NB4 (cell line): Measurements from ENCODE around the gene LIF.

Experiments
- DNase-seq: peaks from one replicate; pipeline ENCODE4 v3.0.0; 2010; ENCODE audit warnings: low read depth
- H3K4me3 ChIP-seq: one replicate; pipeline ENCODE4 v1.5.1; 2011; ENCODE audit warnings: mild to moderate bottlenecking, low read depth, low read length, moderate library complexity
- MYC ChIP-seq: IDR thresholded peaks from 2 replicates; pipeline ENCODE4 v1.6.1; 2011; ENCODE audit warnings: low read depth, low read length
- POLR2A ChIP-seq: IDR thresholded peaks from 2 replicates; pipeline ENCODE4 v1.6.1; 2011; ENCODE audit warnings: mild to moderate bottlenecking; ENCODE audit not compliant: insufficient read length; ENCODE audit errors: extremely low read depth
- TF ChIP-seq, protein P1 (sequence below): IDR thresholded peaks from one replicate; pipeline ENCODE4 v1.5.1; 2012; ENCODE audit warnings: low read depth, low read length
- TF ChIP-seq, protein P2 (sequence below): IDR thresholded peaks from 2 replicates; pipeline ENCODE4 v1.6.1; 2011; ENCODE audit warnings: low read depth, low read length

LIF gene

DNA sequence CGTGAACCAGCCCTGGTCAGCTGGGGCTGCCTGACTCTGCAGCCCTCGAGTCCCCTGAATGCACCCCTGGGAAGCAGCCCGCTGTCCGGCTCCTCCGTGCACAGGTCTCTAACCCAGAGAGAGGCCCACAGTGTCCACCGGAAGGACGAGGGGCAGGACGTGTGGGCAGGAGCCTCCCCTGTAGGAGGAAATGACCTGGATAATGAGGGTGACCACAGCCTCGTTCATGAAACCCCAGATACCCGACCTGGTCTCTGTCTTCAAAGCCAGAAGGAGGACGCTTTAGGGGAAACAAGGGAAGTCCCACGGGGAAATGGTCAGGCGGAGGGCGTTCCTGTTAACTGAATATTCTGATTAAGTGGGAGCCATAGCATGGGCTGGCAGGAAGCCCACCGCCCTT, 23.3 kb downstream of the LIF start:
- TF ChIP-seq POLR2A (no peak), MYC (no peak)
- TF ChIP-seq, protein P1, sequence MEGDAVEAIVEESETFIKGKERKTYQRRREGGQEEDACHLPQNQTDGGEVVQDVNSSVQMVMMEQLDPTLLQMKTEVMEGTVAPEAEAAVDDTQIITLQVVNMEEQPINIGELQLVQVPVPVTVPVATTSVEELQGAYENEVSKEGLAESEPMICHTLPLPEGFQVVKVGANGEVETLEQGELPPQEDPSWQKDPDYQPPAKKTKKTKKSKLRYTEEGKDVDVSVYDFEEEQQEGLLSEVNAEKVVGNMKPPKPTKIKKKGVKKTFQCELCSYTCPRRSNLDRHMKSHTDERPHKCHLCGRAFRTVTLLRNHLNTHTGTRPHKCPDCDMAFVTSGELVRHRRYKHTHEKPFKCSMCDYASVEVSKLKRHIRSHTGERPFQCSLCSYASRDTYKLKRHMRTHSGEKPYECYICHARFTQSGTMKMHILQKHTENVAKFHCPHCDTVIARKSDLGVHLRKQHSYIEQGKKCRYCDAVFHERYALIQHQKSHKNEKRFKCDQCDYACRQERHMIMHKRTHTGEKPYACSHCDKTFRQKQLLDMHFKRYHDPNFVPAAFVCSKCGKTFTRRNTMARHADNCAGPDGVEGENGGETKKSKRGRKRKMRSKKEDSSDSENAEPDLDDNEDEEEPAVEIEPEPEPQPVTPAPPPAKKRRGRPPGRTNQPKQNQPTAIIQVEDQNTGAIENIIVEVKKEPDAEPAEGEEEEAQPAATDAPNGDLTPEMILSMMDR: no peak
- TF ChIP-seq, protein P2, sequence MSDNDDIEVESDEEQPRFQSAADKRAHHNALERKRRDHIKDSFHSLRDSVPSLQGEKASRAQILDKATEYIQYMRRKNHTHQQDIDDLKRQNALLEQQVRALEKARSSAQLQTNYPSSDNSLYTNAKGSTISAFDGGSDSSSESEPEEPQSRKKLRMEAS: no peak
- H3K4me3 ChIP-seq: no peak overlapping the region
- peak; percentile 48 for DNase-seq

DNA sequence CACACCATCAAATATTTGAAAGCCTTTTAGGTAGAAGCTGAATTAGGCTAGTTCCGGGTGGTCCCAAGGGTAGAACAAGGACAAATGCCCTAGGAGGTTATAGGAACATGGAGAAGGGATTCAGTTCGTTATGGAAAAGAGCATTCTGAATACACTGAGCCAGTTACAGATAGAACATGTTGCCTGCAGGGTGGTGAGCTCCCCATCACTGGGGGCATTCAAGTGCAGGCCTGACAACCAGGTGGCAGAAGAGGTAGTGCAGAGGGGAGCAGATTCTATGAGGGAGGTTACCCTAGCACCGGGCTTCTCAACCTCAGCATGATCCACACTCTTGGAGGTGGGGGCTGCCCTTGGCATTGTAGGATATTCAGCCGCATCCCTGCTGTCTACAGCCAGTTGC, 24.2 kb downstream of the LIF start:
- no peak overlapping the region for H3K4me3 ChIP-seq
- no peak for DNase-seq
- TF ChIP-seq, protein P1: no peak
- TF ChIP-seq MYC (no peak), POLR2A (no peak)
- TF ChIP-seq, protein P2: no peak

DNA sequence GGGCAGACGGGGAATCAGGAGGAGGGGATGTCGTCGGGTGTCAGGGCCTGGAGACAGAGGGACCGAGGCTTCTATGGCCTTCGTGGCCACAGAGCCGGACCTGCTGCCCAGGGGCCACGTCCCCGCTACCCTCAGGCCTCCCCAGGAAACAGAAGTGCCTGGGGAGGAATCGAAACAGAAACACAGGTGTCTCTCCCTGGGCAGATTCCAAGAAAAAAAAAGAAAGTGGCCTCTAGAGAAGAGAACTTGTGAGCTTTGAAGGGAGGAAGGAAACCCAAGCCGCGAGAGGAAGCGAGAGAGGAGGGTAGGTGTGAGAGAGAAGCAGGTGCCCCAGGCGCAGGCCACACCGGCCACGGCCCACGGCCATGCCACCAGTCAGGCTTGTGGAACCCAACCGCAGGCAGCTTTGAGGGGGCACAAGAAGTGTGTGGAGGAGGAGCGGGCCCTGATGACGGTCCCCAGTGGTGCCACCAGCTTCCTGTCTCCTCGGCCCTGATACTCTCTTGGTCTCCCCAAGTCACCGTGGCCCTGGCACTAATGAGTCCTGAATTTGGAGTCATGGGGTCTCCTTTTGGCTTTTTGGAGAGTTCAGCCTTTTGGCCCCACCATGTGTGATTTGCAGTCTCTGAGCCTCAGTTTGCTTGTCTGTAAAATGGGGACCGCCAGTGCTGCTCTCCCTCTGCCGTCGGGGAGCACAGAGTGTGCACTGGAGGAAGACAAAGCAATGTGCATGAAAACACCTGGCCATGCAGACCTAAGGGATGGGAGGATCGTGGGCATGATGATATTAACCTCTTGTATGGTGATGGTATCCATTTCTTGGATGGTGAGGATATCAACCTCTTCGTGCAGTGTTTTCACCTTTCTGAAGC, 25.2 kb downstream of the LIF start:
- DNase-seq: no peak
- H3K4me3 ChIP-seq: no peak overlapping the region
- TF ChIP-seq, protein P2: no peak
- TF ChIP-seq, protein P1: no peak
- TF ChIP-seq POLR2A: no peak
- no peak for TF ChIP-seq MYC

DNA sequence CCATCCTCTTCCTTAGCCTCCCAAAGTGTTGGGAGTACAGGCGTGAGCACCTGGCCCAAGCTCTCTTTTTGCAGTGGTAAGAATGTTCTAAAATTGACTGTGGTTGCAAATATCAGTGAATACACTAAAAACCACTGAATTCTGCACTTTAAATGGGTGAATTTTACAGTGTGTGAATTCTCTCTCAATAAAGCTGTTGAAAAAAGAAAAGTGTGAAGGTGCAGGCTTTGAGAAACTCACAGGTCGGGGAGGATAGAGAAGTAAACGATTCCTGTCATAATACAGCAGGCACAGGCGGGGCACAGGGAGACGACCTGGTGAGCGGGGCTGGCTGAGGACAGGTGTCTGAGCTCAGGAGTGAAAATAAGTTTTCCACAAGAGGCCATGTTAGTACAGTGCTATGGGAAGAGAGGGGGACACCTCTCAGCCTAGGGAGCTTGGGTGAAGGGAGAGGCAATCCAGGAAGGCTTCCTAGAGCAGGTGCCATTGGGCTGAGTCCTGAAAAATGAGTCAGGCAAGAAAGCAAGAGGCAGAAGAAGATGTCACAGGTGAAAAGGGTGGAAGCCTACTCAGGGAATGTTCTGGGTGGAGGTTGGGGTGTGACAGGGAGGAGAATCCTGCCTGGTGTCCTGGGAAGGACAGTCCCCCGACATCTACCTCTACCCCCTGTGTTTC, 26.1 kb downstream of the LIF start:
- DNase-seq: no peak
- TF ChIP-seq, protein P1: no peak
- TF ChIP-seq POLR2A (no peak), MYC (no peak)
- TF ChIP-seq, protein P2: no peak
- H3K4me3 ChIP-seq: no peak overlapping the region

DNA sequence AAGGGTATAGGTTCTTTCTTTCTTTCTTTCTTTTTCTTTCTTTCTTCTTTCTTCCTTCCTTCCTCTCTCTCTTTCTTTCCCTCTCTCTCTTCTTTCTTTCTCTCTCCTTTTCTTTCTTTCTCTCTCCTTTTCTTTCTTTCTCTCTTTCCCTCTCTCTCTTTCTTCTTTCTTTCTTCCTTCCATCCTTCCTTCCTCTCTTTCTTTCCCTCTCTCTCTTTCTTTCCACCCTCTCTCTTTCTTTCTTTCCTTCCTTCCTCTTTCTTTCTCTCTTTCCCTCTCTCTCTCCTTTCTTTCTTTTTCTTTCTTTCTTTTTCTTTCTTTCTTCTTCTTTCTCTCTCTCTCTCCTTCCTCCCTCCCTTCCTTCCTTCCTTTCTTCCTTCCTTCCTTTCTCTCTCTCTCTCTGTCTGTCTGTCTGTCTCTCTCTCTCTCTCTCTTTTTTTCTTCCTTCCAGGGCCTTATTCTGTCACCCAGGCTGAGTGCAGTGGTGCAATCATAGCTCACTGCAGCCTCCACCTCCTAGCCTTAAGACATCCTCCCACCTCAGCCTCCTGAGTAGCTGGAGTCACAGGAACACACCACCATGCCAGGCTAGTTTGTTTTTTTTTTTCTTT, 26.8 kb downstream of the LIF start:
- no peak overlapping the region for H3K4me3 ChIP-seq
- no peak for DNase-seq
- no peak for TF ChIP-seq POLR2A
- TF ChIP-seq, protein P1: no peak
- TF ChIP-seq, protein P2: no peak
